ENCODE results near the gene MRPL19. TPM values are rescaled to one million over a fixed set of nuclear protein-coding genes. Genes with fewer than 3 reads are reported as not detected.

The MRPL19 gene
- total and polyA plus RNA-seq, 2 of the 13 experiments (the other 11 are each of a cell fraction or from before 2014, with no cell fraction given): 43.2 to 163 TPM

- TF ChIP-seq CTCF (CRISPR knock-in tag; IDR thresholded peaks at IDR 0.05) (peak; percentile 58), CBFB (CRISPR knock-in tag; IDR thresholded peaks at IDR 0.05) (no peak), RFX1 (IDR thresholded peaks at IDR 0.05) (no peak), SMC3 (IDR thresholded peaks at IDR 0.05; ENCODE audit: low read length) (peak; percentile 62; the same call in 1 of the 2 replicates), ZBTB4 (CRISPR knock-in tag; IDR thresholded peaks at IDR 0.05; ENCODE audit: borderline replicate concordance) (no peak), ZNF605 (CRISPR knock-in tag; IDR thresholded peaks at IDR 0.05) (0 out of 2 replicates have a peak, but pooled peaks have one; percentile 19), ZNF577 (CRISPR knock-in tag; IDR thresholded peaks at IDR 0.05; ENCODE audit: borderline replicate concordance, low read depth) (no peak), GTF3A (CRISPR knock-in tag; conservative IDR thresholded peaks at IDR 0.05) (no peak), PAX8 (CRISPR knock-in tag; IDR thresholded peaks at IDR 0.05; ENCODE audit: borderline replicate concordance) (no peak), RARA (CRISPR knock-in tag; IDR thresholded peaks at IDR 0.05) (peak; percentile 27; the same call in 1 of the 2 replicates), TFDP1 (CRISPR knock-in tag; IDR thresholded peaks at IDR 0.05; ENCODE audit: borderline replicate concordance) (no peak), ZNF672 (CRISPR knock-in tag; IDR thresholded peaks at IDR 0.05) (no peak), ARID4A (CRISPR knock-in tag; IDR thresholded peaks at IDR 0.05; ENCODE audit: borderline replicate concordance) (peak; percentile 20; the same call in 1 of the 2 replicates), HNF4G (IDR thresholded peaks at IDR 0.05; ENCODE audit: borderline replicate concordance, low read depth, low read length) (0 out of 2 replicates have a peak, but pooled peaks have one; percentile 16), HNF4G (CRISPR knock-in tag; IDR thresholded peaks at IDR 0.05; ENCODE audit: borderline replicate concordance, low read depth) (no peak), RCOR2 (CRISPR knock-in tag; IDR thresholded peaks at IDR 0.05) (0 out of 2 replicates have a peak, but pooled peaks have one; percentile 18), HOXD1 (CRISPR knock-in tag; IDR thresholded peaks at IDR 0.05) (no peak), ZNF83 (CRISPR knock-in tag; IDR thresholded peaks at IDR 0.05; ENCODE audit: borderline replicate concordance) (no peak), NR2F1 (CRISPR knock-in tag; IDR thresholded peaks at IDR 0.05) (no peak)
These were observed 40.6 kb upstream of the MRPL19 start (continued) for GRCh38 chr2:75605770-75606529.

Data from HepG2 (cell line).